ENCODE results near the gene PRSS1.

DNA sequence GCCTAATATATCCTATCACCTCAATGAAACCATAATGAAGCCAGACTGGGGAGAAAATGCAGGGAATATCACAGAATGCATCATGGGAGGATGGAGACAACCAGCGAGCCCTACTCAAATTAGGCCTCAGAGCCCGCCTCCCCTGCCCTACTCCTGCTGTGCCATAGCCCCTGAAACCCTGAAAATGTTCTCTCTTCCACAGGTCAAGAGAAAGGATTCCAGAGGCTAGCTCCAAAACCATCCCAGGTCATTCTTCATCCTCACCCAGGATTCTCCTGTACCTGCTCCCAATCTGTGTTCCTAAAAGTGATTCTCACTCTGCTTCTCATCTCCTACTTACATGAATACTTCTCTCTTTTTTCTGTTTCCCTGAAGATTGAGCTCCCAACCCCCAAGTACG is 53.0 kb downstream of the PRSS1 start:
- TF ChIP-seq, protein P1, sequence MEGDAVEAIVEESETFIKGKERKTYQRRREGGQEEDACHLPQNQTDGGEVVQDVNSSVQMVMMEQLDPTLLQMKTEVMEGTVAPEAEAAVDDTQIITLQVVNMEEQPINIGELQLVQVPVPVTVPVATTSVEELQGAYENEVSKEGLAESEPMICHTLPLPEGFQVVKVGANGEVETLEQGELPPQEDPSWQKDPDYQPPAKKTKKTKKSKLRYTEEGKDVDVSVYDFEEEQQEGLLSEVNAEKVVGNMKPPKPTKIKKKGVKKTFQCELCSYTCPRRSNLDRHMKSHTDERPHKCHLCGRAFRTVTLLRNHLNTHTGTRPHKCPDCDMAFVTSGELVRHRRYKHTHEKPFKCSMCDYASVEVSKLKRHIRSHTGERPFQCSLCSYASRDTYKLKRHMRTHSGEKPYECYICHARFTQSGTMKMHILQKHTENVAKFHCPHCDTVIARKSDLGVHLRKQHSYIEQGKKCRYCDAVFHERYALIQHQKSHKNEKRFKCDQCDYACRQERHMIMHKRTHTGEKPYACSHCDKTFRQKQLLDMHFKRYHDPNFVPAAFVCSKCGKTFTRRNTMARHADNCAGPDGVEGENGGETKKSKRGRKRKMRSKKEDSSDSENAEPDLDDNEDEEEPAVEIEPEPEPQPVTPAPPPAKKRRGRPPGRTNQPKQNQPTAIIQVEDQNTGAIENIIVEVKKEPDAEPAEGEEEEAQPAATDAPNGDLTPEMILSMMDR (IDR thresholded peaks at IDR 0.05) = no peak
- no peak for TF ChIP-seq POLR2AphosphoS5 (IDR thresholded peaks at IDR 0.05)

Measured in breast epithelium (tissue), 3 donors.